Activated T-cell treated with anti-CD3 and anti-CD28 coated beads for 48 hours (primary cell): ENCODE measurements around the gene ITM2C.

ENCODE experiments used
- DNase-seq: peaks from one replicate; pipeline ENCODE4 v3.0.0-alpha.2; 2020; ENCODE audit warnings: low read depth

Gene ITM2C

GRCh38 chr2:230852113-230852512, 12.6 kb upstream of the ITM2C start:
- DNase-seq, result no peak

- no peak for DNase-seq
These were observed 3.0 kb upstream of the ITM2C start for GRCh38 chr2:230861552-230862255.

GRCh38 chr2:230862292-230862691, 2.5 kb upstream of the ITM2C start:
- DNase-seq, result no peak

GRCh38 chr2:230863031-230863430, 1.7 kb upstream of the ITM2C start:
- no peak for DNase-seq

- no peak for DNase-seq
These were observed 1.2 kb upstream of the ITM2C start for GRCh38 chr2:230863442-230864121.

GRCh38 chr2:230864122-230864604, 579 bp upstream of the ITM2C start:
- no peak for DNase-seq

- no peak for DNase-seq
These were observed 594 bp downstream of the ITM2C start for GRCh38 chr2:230865307-230865765.

GRCh38 chr2:230865766-230866755, 1.3 kb downstream of the ITM2C start:
- DNase-seq, result no peak

GRCh38 chr2:230866756-230867523, 2.2 kb downstream of the ITM2C start:
- peak; percentile 36 for DNase-seq

GRCh38 chr2:230868161-230868946, 3.6 kb downstream of the ITM2C start:
- DNase-seq, result no peak

- no peak for DNase-seq
These were observed 4.5 kb downstream of the ITM2C start for GRCh38 chr2:230868947-230869913.

- DNase-seq, result no peak
These were observed 5.3 kb downstream of the ITM2C start for GRCh38 chr2:230869914-230870543.

GRCh38 chr2:230870544-230871360, 6.0 kb downstream of the ITM2C start:
- no peak for DNase-seq

- DNase-seq, result no peak
These were observed 6.8 kb downstream of the ITM2C start for GRCh38 chr2:230871361-230872150.

GRCh38 chr2:230872151-230872967, 7.6 kb downstream of the ITM2C start:
- no peak for DNase-seq

- DNase-seq, result no peak
These were observed 8.4 kb downstream of the ITM2C start for GRCh38 chr2:230872968-230873660.
